K562 (cell line): ENCODE data around the gene FAM110D. TPM values are rescaled to one million over a fixed set of nuclear protein-coding genes. Genes with fewer than 3 reads are reported as not detected.
A peak's percentile ranks its signal among the peaks of the same experiment; 100 is the strongest.

Experiments used
- BRD9 ChIP-seq: fragments of 450-650 bp; IDR thresholded peaks from 2 replicates; pipeline ENCODE4 v1.6.1; 2018; ENCODE audit warnings: low read depth; ENCODE audit not compliant: partially characterized antibody
- CCNT2 ChIP-seq: IDR thresholded peaks from 2 replicates; pipeline ENCODE4 v1.6.1; 2011; ENCODE audit warnings: borderline replicate concordance, low read depth, mild to moderate bottlenecking, moderate library complexity, mixed read lengths, low read length; ENCODE audit not compliant: insufficient read length; ENCODE audit errors: extremely low read depth
- CLOCK ChIP-seq: fragments of 250-450 bp; sonication (Bioruptor Pico); IDR thresholded peaks from 2 replicates; pipeline ENCODE4 v1.4.0; 2020; ENCODE audit warnings: mild to moderate bottlenecking, moderate library complexity, borderline replicate concordance
- ERF ChIP-seq: fragments of 450-650 bp; formaldehyde crosslinking; IDR thresholded peaks from 2 replicates; pipeline ENCODE4 v1.4.0; 2020; ENCODE audit warnings: mild to moderate bottlenecking, mixed read lengths
- FOXA1 ChIP-seq: fragments of 450-650 bp; IDR thresholded peaks from 2 replicates; pipeline ENCODE4 v1.6.1; 2016; ENCODE audit warnings: mild to moderate bottlenecking, borderline replicate concordance
- GATA2 ChIP-seq: sonication (generic); formaldehyde crosslinking; IDR thresholded peaks from 2 replicates; pipeline ENCODE4 v1.4.0; 2020; ENCODE audit warnings: mild to moderate bottlenecking, missing genetic modification reagents
- HDAC6 ChIP-seq: IDR thresholded peaks from 2 replicates; pipeline ENCODE4 v1.6.1; 2012; ENCODE audit warnings: low read depth, mild to moderate bottlenecking, control low read depth, inconsistent platforms, low read length, moderate library complexity
- RAD51 ChIP-seq: fragments of 450-650 bp; IDR thresholded peaks from 2 replicates; pipeline ENCODE4 v1.7.1; 2016; ENCODE audit warnings: low read depth, mild to moderate bottlenecking, borderline replicate concordance
- SETDB1 ChIP-seq: IDR thresholded peaks from one replicate; pipeline ENCODE4 v1.6.1; 2012; ENCODE audit warnings: low read length, control low read depth, inconsistent platforms
- SIN3B ChIP-seq: fragments of 450-650 bp; IDR thresholded peaks from 2 replicates; pipeline ENCODE4 v1.6.1; 2017; ENCODE audit warnings: low read depth, mild to moderate bottlenecking, moderate library complexity
- SMARCE1 ChIP-seq: fragments of 450-650 bp; IDR thresholded peaks from 2 replicates; pipeline ENCODE4 v1.7.1; 2016; ENCODE audit warnings: mild to moderate bottlenecking
- SOX6 ChIP-seq: fragments of 450-650 bp; IDR thresholded peaks from 2 replicates; pipeline ENCODE4 v1.6.1; 2014; ENCODE audit warnings: mild to moderate bottlenecking
- ZBTB49 ChIP-seq: sonication (generic); formaldehyde crosslinking; IDR thresholded peaks from 2 replicates; pipeline ENCODE4 v1.8.0; 2022; ENCODE audit warnings: missing genetic modification reagents, mild to moderate bottlenecking, borderline replicate concordance
- ZKSCAN1 ChIP-seq: fragments of 150-350 bp; IDR thresholded peaks from 2 replicates; pipeline ENCODE4 v1.6.1; 2016; ENCODE audit warnings: low read depth, low read length
- ZNF507 ChIP-seq: conservative IDR thresholded peaks from 2 replicates; pipeline ENCODE4 v1.6.1; 2017; ENCODE audit warnings: missing genetic modification characterization, missing compliant biosample characterization
- polyA plus RNA-seq, 8 experiments: library from polyadenylated mRNA; depleted of rRNA in 4 of 8; stranded (reverse) in 5 of 8; unstranded in 3 of 8; fragments of >200 nt; fragmentation: Nextera tagmentation in 2 of 8; fragmentation: Illumina TruSeq in 1 of 8; extraction: Ambion mirVana in 2 of 8; extraction: Trizol in 1 of 8; gene quantifications; 2 replicates each; pipeline versions ENCODE4 v1.2.1 to v1.2.3, GENCODE V29; 2011 to 2014; ENCODE audit warnings: inconsistent platforms in 1 of 8, missing spikeins in 1 of 8
- total RNA-seq, 7 experiments: library from RNA; depleted of rRNA in 6 of 7; stranded (reverse); fragments of >200 nt in 6 of 7; fragmentation: Illumina TruSeq in 2 of 7; extraction: Trizol in 2 of 7; gene quantifications; 2 replicates each; pipeline versions ENCODE4 v1.2.1 to v1.2.3, GENCODE V29; 2011 to 2021; ENCODE audit warnings: low replicate concordance in 1 of 7
- TF ChIP-seq, protein P1 (sequence below): fragments of 450-650 bp; IDR thresholded peaks from 2 replicates; pipeline ENCODE4 v1.6.1; 2016; ENCODE audit warnings: antibody characterized with exemption

Gene FAM110D
- total and polyA plus RNA-seq, 9 of the 15 experiments (the other 6 are each of a cell fraction or from before 2014, with no cell fraction given), result 0.04 to 1.1 (median 0.33) TPM

- TF ChIP-seq CLOCK (CRISPR knock-in tag) (no peak), ZBTB49 (CRISPR knock-in tag) (no peak), ERF (CRISPR knock-in tag) (no peak), SMARCE1 (peak; percentile 92), RAD51 (0 out of 2 replicates have a peak, but pooled peaks have one; percentile 22), FOXA1 (no peak), SIN3B (no peak), SOX6 (peak; percentile 78), BRD9 (peak; percentile 87), ZNF507 (tag) (no peak), ZKSCAN1 (0 out of 2 replicates have a peak, but pooled peaks have one; percentile 25), CCNT2 (peak; percentile 50), HDAC6 (no peak), GATA2 (CRISPR knock-in tag) (0 out of 2 replicates have a peak, but pooled peaks have one; percentile 41), SETDB1 (no peak)
- TF ChIP-seq, protein P1, sequence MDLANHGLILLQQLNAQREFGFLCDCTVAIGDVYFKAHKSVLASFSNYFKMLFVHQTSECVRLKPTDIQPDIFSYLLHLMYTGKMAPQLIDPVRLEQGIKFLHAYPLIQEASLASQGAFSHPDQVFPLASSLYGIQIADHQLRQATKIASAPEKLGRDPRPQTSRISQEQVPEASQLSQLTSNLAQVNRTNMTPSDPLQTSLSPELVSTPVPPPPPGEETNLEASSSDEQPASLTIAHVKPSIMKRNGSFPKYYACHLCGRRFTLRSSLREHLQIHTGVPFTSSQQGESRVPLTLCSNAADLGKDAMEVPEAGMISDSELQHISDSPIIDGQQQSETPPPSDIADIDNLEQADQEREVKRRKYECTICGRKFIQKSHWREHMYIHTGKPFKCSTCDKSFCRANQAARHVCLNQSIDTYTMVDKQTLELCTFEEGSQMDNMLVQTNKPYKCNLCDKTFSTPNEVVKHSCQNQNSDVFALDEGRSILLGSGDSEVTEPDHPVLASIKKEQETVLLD, result 0 out of 2 replicates have a peak, but pooled peaks have one; percentile 46
Observed at GRCh38 chr1:26122988-26123973, 35.6 kb upstream of the FAM110D start (continued).
